Lung microvascular endothelial cell (primary cell): ENCODE results near the gene PECR. TPM values are rescaled to one million over a fixed set of nuclear protein-coding genes. Genes with fewer than 3 reads are reported as not detected.
"Not testable (repeated sequence)": the region's sequence is repeated elsewhere in the genome, so short reads cannot be mapped to it uniquely, and the experiment has no call there.

Experiments
- DNase-seq, 2 donors: peaks; one replicate each; pipeline versions ENCODE4 v3.0.0 to v3.0.0-alpha.2; 2010; ENCODE audit warnings: low read depth in 2 of 2
- total RNA-seq: library from RNA; depleted of rRNA; stranded (reverse); fragments of >200 nt; gene quantifications from 2 replicates; pipeline ENCODE4 v1.2.1, GENCODE V29; 2014

PECR gene
- total RNA-seq, 1 donor from 2014 or later: 10.9 TPM

DNA sequence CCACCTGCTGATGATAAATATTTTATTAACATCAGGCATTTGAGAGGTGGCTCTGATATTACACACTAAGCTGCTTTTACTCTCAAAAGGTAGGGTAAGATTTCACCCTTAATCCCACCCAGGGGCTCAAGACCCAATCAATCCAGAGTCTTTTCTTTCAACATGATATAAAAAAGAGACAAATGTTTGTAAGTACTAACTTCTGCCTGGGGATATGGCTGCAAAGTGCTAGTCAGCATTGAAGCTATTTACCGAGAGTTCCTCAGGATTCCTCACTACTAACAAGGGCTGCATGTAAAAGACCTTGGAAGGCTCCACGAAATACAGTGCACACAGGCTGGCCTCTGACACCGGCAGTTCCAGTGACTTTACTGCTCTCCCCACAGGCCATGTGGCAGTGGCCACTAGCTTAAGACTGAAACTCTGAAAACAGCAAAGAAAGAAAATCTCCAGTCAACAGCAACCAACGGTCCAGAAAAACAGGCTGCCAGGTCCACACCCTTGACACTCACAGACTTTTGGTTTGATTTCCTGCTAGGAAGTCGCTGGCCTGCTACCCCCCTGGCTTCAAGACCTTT, 79.4 kb downstream of the PECR start:
- DNase-seq: no peak

- no peak for DNase-seq
These were observed 80.2 kb downstream of the PECR start for GRCh38 chr2:216001216-216002100.

DNA sequence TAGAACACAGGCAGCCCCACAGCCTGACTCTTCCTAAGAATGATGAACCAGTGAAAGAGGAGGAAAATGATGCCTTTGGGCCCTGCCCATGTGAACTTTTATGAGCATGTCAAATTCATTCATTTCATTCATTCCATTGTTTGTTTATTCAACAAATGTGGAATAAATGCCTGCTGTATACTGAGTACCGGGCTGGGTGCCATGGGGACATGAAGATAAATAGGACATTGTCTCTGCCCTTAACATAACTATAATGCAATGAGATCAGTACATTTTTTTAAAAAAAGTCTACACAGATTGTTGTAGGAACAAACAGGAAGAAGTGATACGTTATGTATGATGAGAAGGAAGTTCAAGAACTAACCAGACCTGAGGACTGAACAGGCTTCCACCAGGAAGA, 83.0 kb downstream of the PECR start:
- DNase-seq: peak; percentile 3 to 16

GRCh38 chr2:215997219-215997618, 84.4 kb downstream of the PECR start:
- DNase-seq: no peak

DNA sequence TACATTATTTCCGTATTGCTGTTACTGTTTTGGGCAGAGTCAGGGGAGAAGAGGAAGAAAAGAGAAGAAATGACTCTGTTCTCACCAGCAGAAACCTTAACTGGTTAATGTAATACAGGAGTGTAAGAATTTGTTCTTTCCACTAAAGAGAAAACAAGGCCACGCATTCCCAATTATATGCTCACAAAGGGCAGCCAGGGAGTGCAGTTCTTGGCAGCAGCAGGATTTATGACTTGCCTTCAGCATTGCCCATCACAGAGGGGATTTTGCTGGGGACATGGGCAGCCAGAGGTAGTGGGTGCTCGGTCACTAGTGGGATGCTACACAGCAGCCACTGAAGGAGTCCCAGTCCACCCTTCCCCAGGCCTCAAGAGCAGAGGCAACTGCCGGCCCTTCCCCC, 86.7 kb downstream of the PECR start:
- no peak for DNase-seq

- DNase-seq: not testable (repeated sequence)
These were observed 92.9 kb downstream of the PECR start for GRCh38 chr2:215988556-215989207.

Other genes starting within 250 kb of the PECR start
- gene MREG, start 68.3 kb downstream of the PECR start, total RNA-seq: 0.40 and 1.5 TPM in 2 replicates
- under 0.01 and 0.40 TPM in 2 replicates for gene TMEM169, start 110 bp upstream of the PECR start, total RNA-seq
- 163 and 183 TPM in 2 replicates for gene XRCC5, start 27.5 kb upstream of the PECR start, total RNA-seq